NCI-H146 treated with DMSO at 0.1 percent for 48 hours (cell line): ENCODE measurements around the gene CTIF.

ENCODE experiments used
- DNase-seq: peaks from one replicate; lab custom pipeline; 2025; ENCODE audit not compliant: unreplicated experiment; lab: John Stamatoyannopoulos, UW

The CTIF gene

DNA sequence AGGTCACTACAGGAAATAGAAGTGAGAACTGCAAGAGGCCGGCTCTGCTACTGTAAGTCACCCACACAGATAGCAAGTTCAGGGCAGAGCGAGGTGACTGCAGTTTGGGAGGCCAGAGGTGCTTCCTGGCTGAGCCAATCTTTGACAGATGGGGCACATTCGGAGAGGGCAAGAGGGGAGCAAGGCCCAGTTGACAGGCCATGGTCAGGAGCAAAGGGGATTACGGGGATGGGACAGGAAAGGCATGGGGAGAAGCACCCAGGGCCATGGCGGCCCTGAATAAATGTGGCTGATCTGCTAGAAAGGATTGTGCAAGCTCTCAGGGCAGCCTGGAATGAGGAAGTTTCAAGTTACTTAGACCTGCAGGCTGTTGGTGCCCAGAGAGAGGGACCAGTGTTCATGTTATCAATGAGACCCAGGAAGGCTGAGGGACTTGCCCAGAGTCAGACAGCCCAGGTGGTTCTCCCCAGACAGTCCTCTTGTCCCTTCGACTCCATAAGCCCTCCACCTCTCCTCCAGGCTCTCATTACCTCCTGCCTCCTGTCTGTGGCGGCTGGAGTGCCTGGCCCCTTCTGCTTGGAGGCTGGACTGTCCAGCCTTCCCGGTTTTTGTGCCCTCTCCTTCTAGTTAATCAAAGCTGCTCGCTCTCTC is 123.3 kb downstream of the CTIF start:
- DNase-seq, result no peak

DNA sequence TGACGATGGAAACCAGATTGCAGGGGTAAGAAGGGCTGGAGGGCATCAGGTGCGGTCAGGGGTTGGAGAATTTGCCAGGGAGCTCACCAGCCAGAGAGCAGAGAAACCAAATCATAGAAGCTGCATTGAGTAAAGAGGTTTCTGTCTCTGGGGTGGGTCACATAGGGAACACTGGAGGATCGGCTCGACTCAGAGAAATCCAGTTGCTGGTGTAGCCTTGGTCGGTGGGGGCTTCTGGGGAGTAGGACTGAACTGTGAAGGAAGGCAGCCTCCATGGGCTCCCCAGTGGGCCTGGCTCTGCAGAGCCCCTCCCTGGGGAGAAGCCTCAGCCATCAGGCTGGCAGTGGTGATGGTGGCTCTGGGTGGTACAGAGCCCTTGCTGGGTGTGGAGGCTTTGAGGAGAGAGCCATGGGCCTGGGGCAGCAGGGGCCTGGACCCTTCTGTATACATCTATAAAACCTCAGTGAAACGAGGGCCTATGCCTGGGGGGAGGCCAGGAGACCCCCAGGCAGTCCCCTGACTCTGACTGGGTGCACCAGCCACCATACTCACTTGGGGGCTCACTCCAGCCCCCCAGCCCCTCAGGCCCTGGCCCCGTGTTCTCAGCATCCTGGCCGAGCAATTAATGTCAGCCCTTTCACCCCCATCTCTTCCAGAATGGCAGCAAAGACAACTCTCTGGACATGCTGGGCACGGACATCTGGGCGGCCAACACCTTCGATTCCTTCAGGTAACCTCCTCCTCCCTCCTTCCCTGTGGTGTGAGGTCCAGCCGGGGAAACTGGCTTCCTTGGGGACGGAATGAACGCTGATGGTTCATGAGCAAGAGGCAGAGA is 124.5 kb downstream of the CTIF start:
- no peak for DNase-seq

DNA sequence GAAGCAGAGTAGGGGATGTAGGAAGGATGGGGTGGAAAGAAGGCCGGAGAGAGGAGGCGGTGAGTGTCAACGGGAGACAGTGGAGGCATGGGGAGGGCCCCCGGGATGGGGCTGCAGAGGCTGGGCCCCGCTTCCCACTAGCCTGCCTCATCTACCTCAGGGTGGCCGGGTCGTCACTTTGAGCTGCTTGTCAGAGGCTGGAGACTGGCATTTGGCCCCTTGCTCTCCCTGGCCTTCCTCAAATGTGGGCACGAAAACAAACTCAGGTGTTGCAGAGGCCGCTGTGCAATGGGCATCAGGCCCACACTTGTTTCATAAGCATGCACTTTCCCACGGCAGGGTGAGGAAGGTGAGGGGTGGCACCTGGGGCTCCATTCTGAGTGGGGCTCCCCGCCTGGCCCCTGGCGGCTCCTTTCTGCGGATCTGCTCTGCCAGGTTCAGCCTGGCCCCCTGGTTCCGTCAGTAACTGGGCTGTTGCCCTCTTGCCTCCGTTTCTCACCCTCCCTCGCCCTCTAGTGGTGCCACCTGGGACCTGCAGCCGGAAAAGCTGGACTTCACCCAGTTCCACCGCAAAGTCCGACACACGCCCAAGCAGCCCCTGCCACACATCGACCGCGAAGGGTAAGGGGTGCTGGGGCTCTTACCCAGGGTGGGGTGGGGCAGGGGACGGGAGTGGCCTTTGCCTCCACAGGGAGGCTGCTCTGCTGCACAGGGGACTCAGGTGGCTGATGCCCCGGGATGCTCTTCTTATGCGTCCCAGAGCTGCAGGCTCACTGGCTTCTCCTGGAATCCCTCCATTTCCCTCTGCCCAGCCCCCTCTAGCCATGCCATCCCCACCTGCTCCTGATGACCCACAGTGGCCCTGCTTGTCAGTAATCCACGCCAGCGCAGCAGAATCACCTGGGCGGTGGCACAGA is 125.4 kb downstream of the CTIF start:
- DNase-seq, result no peak

DNA sequence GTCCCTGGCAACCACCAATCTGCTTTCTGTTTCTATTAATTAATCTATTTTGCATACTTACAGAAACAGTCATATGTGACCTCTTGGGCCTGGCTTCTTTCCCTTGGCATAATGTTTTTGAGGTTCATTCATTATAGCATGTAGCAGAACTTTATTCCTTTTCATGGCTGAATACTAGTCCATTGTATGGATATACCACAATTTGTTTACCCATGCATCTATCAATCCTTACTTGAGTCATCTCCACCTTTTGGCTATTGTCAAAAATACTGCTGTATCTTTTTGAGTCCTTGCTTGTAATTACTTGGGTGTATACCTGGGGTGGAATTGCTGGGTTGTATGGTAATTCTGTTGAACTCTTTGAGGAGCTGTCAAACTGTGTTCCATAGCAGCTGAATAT is 126.8 kb downstream of the CTIF start:
- no peak for DNase-seq

DNA sequence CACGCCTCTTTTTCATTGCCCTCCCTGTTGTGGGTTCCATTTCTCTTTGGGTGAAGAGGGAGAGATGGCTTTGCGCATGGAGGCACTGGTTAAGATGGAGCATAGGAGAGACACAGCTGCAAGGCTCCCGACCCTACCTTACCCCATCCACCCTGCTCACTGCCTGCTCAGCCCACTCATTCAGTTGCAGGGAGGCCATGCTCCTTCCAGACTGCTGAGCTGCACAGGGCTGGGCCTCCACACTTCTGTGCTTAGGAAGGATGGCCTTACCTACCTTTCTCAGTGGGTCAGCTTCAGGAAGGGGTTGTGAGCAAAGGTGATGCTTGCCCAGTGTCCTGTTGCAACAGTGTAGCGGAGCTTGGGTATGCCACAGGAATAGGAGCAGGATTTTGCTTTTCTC is 127.8 kb downstream of the CTIF start:
- DNase-seq, result no peak

DNA sequence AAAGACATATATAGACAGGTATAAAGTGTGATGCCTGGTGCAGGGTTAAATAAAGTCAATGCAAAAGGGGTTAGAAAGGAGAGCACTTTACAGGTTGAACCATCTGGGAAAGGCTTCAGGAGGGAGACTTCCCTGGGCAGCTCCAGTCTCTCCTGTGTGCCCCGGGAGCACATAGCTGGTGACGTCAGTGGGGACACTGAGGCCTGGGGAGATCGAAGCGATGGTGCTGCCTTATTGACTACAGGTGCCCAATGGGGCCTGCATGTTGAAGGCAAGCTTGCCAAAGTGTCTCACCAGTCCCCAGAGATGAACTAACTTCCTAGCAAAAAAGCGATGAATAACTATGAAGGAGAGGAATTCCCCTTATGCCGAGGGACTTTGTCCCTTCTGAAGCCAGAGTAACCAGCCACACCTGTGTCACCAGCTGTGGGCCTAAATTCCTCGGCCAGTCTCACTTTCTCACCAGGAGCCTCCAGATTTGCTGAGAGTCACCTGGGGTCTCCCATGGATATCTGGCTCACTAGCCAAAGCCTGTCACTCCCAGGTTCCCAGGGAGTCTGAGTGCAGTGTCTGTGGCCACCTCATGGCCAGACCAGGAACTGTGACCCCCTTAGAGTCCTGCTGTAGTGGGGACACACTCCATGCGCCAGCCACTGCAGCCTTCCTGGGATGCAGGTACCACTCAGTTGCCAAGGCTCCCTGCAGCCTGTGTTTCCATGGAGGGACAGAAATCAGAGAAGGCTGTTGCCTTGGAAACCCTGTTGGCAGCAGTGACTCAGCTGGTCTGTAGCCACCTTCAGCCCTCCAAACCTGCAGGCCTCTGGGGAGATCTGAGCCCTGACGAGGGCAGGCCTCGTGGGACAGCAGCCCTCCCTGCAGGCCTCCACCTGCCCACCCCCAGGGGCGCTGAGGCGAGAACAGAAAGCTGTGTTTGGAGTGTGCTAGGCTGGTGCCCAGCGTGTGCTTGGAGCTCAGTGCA is 128.7 kb downstream of the CTIF start:
- DNase-seq, result no peak

DNA sequence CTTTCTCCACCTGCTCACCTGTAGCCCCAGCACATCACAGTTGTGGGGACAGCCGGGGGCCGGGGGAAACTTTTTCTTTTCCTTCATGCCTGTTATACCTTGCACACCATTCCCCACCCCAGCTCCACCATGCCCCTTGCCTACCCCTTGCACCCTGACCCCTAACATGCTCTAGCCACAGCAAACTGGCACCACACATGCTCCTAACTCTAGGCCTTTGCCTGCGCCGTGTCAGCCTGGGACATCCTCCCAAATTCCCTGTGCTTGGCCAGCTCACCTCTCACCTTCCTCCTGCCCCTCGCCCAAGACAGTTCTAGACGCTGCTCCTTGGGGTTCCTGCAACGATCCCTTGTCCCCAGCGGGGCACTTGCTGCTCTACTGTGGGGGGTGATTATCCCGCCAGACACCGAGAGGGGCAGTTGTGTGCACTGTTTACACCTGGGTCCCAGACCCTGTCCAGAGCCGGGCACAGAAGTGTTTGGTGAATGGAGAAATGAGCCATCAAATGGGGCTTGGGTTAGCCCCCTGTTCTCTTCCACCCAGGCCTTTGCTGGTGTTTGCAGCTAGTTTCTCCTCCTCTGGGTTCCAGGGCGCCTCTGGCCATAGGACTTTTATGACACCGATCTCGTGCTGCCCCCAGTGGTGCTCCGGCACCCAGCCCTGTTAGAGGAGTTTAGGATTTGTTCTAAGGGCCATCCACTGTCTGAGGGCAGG is 129.8 kb downstream of the CTIF start:
- DNase-seq, result no peak

DNA sequence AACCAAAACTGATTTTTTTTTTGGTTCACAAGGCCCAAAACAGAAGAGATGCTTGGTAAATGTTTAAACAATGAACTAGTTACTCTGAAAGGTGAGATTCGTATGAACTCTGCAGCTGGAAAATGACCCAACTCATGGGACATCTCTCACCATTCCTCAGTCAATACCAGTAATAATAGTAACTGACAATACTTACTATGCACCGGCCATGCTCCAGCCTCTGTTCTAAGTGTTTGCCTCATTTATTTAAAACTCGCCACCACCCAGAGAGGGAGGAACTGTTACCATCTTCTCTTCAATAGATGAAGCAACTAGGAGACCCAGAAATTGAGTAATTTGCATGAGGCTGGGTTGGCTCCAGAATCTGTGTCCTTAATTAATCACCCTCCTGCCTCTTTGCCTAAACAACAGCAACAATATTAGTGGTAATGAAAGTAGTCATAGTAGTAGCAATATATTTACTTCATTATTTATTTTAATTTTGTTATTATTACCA is 130.4 kb downstream of the CTIF start:
- no peak for DNase-seq

DNA sequence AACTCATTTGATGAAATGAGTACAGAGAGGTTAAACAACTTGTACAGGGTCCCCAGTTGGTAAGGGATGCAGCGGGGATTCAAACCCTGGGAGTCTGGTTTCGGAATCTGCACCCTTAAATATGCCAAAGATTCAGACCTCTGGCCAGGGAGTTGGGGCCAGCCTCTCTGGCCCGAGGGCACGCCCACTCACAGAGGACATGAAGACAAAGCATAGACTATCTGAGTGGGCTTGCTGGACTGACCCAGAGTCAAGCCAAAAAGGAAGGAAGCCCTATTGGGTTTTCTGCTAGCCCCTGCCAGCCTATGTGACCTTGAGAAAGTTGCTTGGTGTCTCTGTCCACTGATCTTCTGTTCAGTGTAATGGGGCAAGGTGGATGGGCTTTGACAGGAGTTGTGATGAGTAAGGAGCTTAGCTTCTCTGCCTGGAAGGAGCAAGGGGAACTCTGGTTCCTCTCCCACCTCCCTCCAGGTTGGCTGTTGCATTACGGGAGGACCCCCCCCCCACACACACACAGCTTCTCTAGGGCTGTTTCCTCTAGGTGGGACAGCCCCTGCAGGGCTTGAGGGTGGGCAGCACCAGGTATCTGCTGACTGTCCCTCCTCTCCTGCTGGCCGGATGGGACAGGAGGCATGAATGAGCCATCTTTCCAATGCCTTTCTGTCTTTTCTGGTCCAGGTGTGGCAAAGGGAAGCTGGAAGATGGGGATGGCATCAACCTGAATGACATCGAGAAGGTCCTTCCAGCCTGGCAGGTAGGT is 131.3 kb downstream of the CTIF start:
- DNase-seq, result no peak

DNA sequence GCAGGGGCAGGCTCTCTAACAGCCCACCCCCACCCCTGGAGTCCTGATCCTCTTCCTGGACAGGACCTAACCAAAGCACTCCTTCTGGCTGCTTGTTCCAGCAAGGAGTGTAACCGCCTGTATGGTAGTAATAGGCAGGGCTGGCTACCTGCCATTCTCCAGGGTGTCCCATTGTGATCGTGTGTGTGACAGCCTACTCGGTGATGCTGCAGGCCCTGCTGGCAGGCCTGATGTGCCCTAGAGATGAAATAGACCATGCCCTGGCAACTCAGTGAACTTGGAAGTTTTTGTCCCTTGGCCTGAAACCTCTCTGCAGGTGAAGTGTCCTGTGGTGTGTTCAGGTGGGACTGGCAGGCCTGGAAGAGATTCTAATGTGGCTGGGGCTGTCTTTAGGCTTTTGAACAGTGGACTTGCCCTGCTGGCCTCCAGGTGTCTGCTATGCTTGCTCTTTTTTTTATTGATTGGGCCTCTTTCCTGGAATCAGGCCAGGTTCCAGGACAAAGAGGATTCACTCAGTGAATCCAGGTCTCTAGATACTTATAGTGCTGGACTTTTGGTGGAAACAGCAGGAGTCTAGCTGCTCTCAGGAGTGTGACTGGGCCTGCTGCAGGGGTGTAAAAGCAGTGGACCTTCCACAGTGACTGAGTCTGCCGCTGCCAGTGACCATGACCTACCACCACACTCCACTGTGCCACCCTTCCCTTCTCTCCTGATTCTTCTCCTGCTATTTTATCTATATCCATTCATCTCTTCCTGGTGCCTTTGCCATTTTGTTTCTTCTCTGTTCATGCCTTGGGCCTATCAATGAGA is 132.1 kb downstream of the CTIF start:
- DNase-seq, result peak; percentile 92

DNA sequence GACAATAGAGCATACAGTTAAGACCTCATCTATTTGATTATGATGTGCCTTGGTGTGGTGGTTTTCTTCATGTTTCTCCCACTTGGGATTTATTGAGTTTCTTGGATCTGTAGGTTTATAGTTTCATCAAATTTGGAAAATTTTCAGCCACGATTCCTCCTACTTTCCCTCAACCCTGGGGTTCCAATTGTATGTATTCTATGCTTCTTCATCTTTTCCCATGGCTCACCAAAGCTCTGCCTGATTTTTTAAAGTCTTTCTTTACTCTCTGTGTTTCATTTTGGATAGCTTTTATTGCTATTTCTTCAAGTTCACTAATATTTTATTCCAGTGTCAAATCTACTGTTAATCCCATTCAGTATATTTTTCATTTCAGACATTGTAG is 132.7 kb downstream of the CTIF start:
- no peak for DNase-seq

DNA sequence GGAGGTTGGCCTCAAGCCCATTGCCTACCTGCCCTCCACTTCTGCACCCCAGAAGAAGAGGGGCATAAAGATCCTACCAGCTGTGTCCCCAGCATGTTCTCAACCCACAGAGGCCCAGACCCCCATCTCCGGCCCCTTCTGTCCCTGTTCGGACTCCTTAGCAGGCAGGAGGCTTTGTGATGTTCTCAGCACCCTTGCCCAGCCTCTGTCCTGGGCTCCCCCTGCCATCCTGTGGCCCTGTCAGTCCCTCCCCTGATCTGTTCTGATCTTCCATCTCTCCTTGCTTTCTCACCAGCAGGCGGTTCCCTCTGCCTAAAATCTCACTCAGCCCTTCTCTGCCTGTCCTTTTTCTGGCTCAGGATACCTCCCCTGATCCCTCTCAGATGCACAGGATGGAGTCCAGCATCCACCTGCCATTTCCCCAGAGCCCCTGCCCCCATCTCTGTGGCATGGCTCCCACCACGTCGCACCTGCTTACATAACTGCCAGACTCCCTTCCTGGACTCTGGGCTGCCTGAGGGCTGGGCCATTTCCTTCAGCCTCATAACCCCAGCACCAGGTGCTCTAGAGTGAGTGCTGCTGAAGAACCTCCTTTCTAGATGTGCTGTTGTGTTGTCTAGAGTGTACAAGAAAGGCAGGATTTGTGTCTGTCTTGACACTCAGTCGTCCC is 134.0 kb downstream of the CTIF start:
- DNase-seq, result peak; percentile 79

DNA sequence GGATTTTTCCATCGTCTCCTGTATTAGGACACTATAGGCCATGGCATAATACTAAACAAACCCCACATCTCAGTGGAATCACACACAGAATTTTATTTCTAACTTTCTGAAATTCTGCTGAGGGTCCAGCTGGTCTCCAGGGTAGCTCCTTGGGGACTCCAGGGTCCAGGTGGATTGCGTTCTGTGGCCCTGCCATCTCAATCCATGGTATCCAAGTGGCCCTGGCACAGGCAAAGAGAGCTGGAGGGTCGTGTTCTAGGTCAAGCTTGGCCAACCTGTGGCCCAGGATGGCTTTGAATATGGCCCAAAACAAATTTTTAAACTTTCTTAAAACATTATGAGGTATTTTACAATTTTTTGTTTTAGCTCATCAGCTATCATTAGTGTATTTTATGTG is 134.6 kb downstream of the CTIF start:
- DNase-seq, result no peak

DNA sequence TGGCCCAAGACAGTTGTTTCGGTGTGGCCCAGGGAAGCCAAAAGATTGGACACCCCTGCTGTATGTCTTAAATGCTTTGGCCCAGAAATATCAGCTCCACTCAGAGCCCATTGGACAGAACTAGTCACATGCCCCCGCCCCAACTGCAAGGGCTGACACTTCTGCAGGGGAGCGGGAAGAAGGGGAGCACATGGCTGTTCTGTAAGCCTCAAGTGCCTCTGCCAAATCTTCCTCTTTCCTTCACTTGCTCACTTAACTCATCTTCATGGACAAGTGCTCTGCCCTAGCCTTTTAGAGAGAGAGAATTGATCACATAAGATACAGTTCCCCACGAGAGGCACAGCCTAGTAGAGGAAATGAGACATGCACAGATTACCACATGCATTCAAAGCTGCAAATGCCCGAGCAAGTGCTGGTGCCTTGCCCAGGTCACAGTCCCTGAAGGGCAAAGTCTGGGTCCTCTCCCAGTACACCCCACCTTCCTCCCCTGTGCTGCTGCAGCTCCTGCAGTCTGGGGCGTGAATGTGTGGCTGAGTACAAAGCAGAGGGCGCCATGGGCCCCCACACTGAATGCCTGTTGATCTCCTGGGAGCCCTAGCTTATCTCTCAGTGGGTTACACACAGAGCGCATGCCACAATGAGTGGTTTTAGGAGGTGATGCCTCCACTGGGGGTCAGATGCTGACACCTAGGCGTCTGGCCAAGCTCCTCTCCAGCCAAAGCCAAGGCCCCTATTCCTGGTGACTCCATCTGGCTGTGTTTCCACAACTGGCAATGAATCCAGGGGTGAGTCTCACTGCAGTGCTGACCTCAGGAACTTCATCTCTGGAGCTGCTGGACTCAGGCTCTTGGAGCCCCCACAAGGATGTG is 135.3 kb downstream of the CTIF start:
- DNase-seq, result no peak

DNA sequence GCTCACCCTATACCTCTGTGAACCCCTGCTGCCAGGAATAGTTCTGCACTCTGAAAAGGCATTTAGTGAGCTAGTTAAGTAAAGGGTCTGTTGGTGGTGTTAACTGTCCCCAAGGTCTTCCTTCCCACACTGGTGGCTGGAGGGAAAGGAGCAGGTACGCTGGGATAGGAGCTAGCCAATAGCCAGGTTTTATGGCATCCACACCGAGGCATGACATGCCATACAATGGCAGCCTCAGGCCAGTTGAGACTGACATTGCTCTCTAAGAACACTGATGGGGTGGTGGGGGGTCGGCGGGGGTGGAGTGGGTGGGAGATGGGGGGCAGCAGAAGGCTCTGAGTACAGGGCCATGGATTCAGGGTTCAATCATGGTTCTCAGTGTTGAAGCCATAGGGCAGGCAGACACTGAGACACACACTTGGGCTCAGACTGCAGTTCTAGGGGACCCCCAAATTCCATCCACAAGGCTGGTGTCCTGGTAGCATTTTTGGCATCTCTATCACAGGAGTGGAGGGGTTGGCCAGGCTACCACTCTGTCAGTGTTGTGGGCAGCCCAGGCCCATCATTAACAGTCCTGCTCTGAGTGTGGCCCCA is 136.0 kb downstream of the CTIF start:
- no peak for DNase-seq

DNA sequence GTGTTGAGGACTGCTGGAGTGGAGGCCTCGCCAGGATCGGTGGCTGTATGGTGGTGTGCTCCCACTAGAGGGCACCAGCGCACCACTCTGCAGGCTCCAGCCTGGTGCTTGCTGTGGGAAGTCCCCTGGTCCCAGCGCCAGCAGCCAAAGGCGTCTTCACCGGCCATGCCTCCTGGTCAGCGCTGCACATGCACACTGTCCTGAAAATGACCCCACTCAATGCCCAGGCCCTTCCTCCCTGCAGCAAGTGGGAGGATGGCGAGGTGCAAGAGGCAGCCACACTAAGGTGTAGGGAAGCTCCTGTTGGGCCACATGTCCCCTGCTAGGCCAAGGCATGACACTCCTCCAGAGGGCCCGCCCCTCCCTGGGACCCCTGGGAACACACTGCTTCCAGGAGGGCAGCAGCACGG is 136.5 kb downstream of the CTIF start:
- DNase-seq, result peak; percentile 65
